ENCODE data around the gene LAPTM5. TPM values are rescaled to one million over a fixed set of nuclear protein-coding genes. Genes with fewer than 3 reads are reported as not detected.

Gene LAPTM5
- total RNA-seq, 4 donors from 2014 or later, result 2.3 to 14.8 (median 10.1) TPM

- peaks cover 0 to 5% of the 10 kb centered on the region in 2 donors for H3K4me1 ChIP-seq
- no peaks in the 10 kb centered on the region for H3K27me3 ChIP-seq
- no peaks in the 10 kb centered on the region for H3K36me3 ChIP-seq
- no peak for TF ChIP-seq CTCF (IDR thresholded peaks at IDR 0.05 in 4 of 5, conservative IDR thresholded peaks at IDR 0.05 in 1 of 5)
- no peak for TF ChIP-seq POLR2A (IDR thresholded peaks at IDR 0.05)
- in situ Hi-C loops (cut with MboI; ENCODE audit: low sequenced_read_pairs in 4 of 4) (loop anchor here in 3 of 4 donors (25.0 kb wide), 4 partner anchors 906 to 1906 kb away; partner anchors contain the start of genes MECR (in 1 of the 3) and PTPRU (in 1 of the 3)), intact Hi-C loops (cut with DNase I; ENCODE audit: low total_unique reads) (no loop called here)
- DNase-seq (no peak), ATAC-seq (no peak)
- no peaks in the 10 kb centered on the region for H3K9me3 ChIP-seq
- H3K4me3 ChIP-seq, result no peak overlapping the region
- H3K27ac ChIP-seq, result no peak overlapping the region
These were observed 64.2 kb downstream of the LAPTM5 start for GRCh38 chr1:30693366-30693765.

- in situ Hi-C loops (cut with MboI; ENCODE audit: low sequenced_read_pairs in 4 of 4) (loop anchor here in 3 of 4 donors (25.0 kb wide), 4 partner anchors 906 to 1906 kb away; partner anchors contain the start of genes MECR (in 1 of the 3) and PTPRU (in 1 of the 3)), intact Hi-C loops (cut with DNase I; ENCODE audit: low total_unique reads) (no loop called here)
- H3K4me3 ChIP-seq, result no peak overlapping the region
- H3K27ac ChIP-seq, result no peak overlapping the region
- H3K4me1 ChIP-seq, result peaks cover 0 to 3% of the 10 kb centered on the region in 2 donors
- H3K27me3 ChIP-seq, result no peaks in the 10 kb centered on the region
- ATAC-seq (no peak), DNase-seq (no peak)
- no peaks in the 10 kb centered on the region for H3K9me3 ChIP-seq
- no peaks in the 10 kb centered on the region for H3K36me3 ChIP-seq
- TF ChIP-seq POLR2A (IDR thresholded peaks at IDR 0.05) (no peak), CTCF (IDR thresholded peaks at IDR 0.05 in 4 of 5, conservative IDR thresholded peaks at IDR 0.05 in 1 of 5) (no peak)
These were observed 64.6 kb downstream of the LAPTM5 start for GRCh38 chr1:30692948-30693301.

GRCh38 chr1:30692201-30692947 is 65.2 kb downstream of the LAPTM5 start:
- DNase-seq, result no peak
- H3K27me3 ChIP-seq, result no peaks in the 10 kb centered on the region

GRCh38 chr1:30691480-30691879 is 66.1 kb downstream of the LAPTM5 start:
- H3K27me3 ChIP-seq, result peaks cover 0 to 2% (median 0%) of the 10 kb centered on the region in 3 donors
- intact Hi-C loops (cut with DNase I; ENCODE audit: low total_unique reads) (no loop called here), in situ Hi-C loops (cut with MboI; ENCODE audit: low sequenced_read_pairs in 4 of 4) (loop anchor here in 3 of 4 donors (25.0 kb wide), 4 partner anchors 904 to 1904 kb away; partner anchors contain the start of genes MECR (in 1 of the 3) and PTPRU (in 1 of the 3))
- TF ChIP-seq POLR2A (IDR thresholded peaks at IDR 0.05), result no peak
- no peak for TF ChIP-seq CTCF (IDR thresholded peaks at IDR 0.05 in 4 of 5, conservative IDR thresholded peaks at IDR 0.05 in 1 of 5)
- no peaks in the 10 kb centered on the region for H3K4me1 ChIP-seq
- H3K9me3 ChIP-seq, result no peaks in the 10 kb centered on the region
- no peaks in the 10 kb centered on the region for H3K36me3 ChIP-seq
- H3K27ac ChIP-seq, result no peak overlapping the region
- no peak overlapping the region for H3K4me3 ChIP-seq
- ATAC-seq (no peak), DNase-seq (no peak)

More at GRCh38 chr1:30692201-30692947, 65.2 kb downstream of the LAPTM5 start:
- H3K4me3 ChIP-seq, result no peak overlapping the region
- H3K27ac ChIP-seq, result no peak overlapping the region
- no peaks in the 10 kb centered on the region for H3K9me3 ChIP-seq
- TF ChIP-seq POLR2A (IDR thresholded peaks at IDR 0.05), result no peak
- no peak for TF ChIP-seq CTCF (IDR thresholded peaks at IDR 0.05 in 4 of 5, conservative IDR thresholded peaks at IDR 0.05 in 1 of 5)
- H3K36me3 ChIP-seq, result no peaks in the 10 kb centered on the region
- in situ Hi-C loops (cut with MboI; ENCODE audit: low sequenced_read_pairs in 4 of 4) (loop anchor here in 3 of 4 donors (25.0 kb wide), 4 partner anchors 905 to 1905 kb away; partner anchors contain the start of genes MECR (in 1 of the 3) and PTPRU (in 1 of the 3)), intact Hi-C loops (cut with DNase I; ENCODE audit: low total_unique reads) (no loop called here)
- no peak for ATAC-seq
- H3K4me1 ChIP-seq, result no peaks in the 10 kb centered on the region

All from gastrocnemius medialis (tissue), 4 donors.